Endodermal cell (in vitro differentiated cells): Measurements from ENCODE around the gene WNK4. TPM values are rescaled to one million over a fixed set of nuclear protein-coding genes. Genes with fewer than 3 reads are reported as not detected.

Experiments used
- DNase-seq: peaks from one replicate; pipeline ENCODE4 v3.0.0-alpha.2; 2017
- H3K27ac ChIP-seq: 2 replicates; pipeline ENCODE4 v1.5.1; 2013; ENCODE audit warnings: mild to moderate bottlenecking, low read depth, low read length, moderate library complexity
- H3K27me3 ChIP-seq: 2 replicates; pipeline ENCODE4 v1.6.1; 2013; ENCODE audit warnings: mild to moderate bottlenecking, low read length, moderate library complexity; ENCODE audit not compliant: insufficient read depth, control insufficient read depth, poor library complexity, severe bottlenecking
- H3K36me3 ChIP-seq: 2 replicates; pipeline ENCODE4 v1.7.0; 2013; ENCODE audit warnings: mild to moderate bottlenecking, low read length, moderate library complexity; ENCODE audit not compliant: control insufficient read depth, insufficient read depth
- H3K4me1 ChIP-seq: one replicate; pipeline ENCODE4 v1.7.0; 2013; ENCODE audit warnings: low read length; ENCODE audit not compliant: control insufficient read depth, insufficient read depth
- H3K4me3 ChIP-seq: 2 replicates; pipeline ENCODE4 v1.5.1; 2013; ENCODE audit warnings: mild to moderate bottlenecking, low read length, moderate library complexity
- H3K9ac ChIP-seq: 2 replicates; pipeline ENCODE4 v1.6.1; 2013; ENCODE audit warnings: mild to moderate bottlenecking, low read length, moderate library complexity; ENCODE audit not compliant: poor library complexity, severe bottlenecking; ENCODE audit errors: extremely low read depth
- H3K9me3 ChIP-seq: 2 replicates; pipeline ENCODE4 v1.6.1; 2013; ENCODE audit warnings: mild to moderate bottlenecking, low read length, moderate library complexity; ENCODE audit not compliant: control insufficient read depth
- H3K27ac Mint-ChIP-seq: 2 replicates; pipeline ENCODE4 v1.8.0; 2020; ENCODE audit warnings: mixed read lengths
- H3K27me3 Mint-ChIP-seq: 2 replicates; pipeline ENCODE4 v1.8.0; 2021; ENCODE audit warnings: mild to moderate bottlenecking, mixed read lengths; ENCODE audit not compliant: insufficient read depth
- H3K36me3 Mint-ChIP-seq: 2 replicates; pipeline ENCODE4 v1.8.0; 2020; ENCODE audit warnings: low read depth, mixed read lengths
- H3K4me1 Mint-ChIP-seq: 2 replicates; pipeline ENCODE4 v1.8.0; 2020; ENCODE audit warnings: mixed read lengths
- H3K4me3 Mint-ChIP-seq: 2 replicates; pipeline ENCODE4 v1.8.0; 2020; ENCODE audit warnings: mild to moderate bottlenecking, moderate library complexity, mixed read lengths
- H3K9me3 Mint-ChIP-seq: 2 replicates; pipeline ENCODE4 v1.8.0; 2020; ENCODE audit warnings: mild to moderate bottlenecking, mixed read lengths
- CTCF ChIP-seq: fragments of 200-600 bp; sonication (generic); conservative IDR thresholded peaks from 2 replicates; pipeline ENCODE4 v1.5.0; 2021; ENCODE audit warnings: antibody characterized with exemption, mild to moderate bottlenecking
- WGBS, 2 experiments: methylation state at CpG; one replicate each; pipeline versions ENCODE4 v1.1.5 to v1.1.7; 2013; ENCODE audit warnings: missing lambda C conversion rate in 2 of 2, mixed read lengths in 1 of 2; ENCODE audit not compliant: insufficient coverage in 1 of 2, insufficient read length in 1 of 2; 5-methylcytosine and 5-hydroxymethylcytosine counted together
- total RNA-seq, 2 donors: library from RNA; stranded (reverse); fragmentation: NEBNext Ultra II Directional in 1 of 2; extraction: Animal tissue kit (Norgen Biotek cat#: 25700) in 1 of 2; gene quantifications; 2 replicates in 1 of 2; 3 replicates in 1 of 2; pipeline ENCODE4 v1.2.1, GENCODE V29; 2021

The WNK4 gene
- total RNA-seq, 2 donors from 2014 or later = 2.1 to 3.3 TPM

DNA sequence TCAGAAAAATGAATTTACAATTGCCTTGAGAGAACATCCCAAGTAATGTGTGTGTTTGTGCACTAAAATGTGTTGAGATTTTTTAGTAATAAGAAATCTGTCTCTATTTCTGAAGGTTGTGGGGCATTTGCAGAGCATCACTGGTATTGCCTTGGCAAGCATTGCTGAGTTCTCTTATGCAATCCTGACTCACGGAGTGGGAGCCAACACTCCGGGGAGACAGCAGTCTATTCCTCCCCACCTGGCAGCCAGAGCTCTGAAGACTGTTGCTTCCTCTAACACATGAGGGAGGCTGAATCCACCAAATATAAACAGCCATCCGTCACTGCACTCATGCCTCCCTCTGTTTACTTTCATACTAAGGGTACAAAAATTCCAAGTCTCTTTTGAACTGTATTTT is 28.8 kb downstream of the WNK4 start:
- 91 to 100% methylated on average over 3 of the region's 3 CpGs for WGBS, 2 experiments
- peaks cover 37% of the 10 kb centered on the region for H3K36me3 Mint-ChIP-seq
- no peaks in the 10 kb centered on the region for H3K4me1 ChIP-seq
- no peaks in the 10 kb centered on the region for H3K27me3 Mint-ChIP-seq
- DNase-seq = no peak
- no peak overlapping the region for H3K4me3 Mint-ChIP-seq
- H3K27ac ChIP-seq = no peak overlapping the region
- no peaks in the 10 kb centered on the region for H3K9me3 Mint-ChIP-seq
- H3K9me3 ChIP-seq = no peaks in the 10 kb centered on the region
- H3K27me3 ChIP-seq = no peaks in the 10 kb centered on the region
- H3K4me1 Mint-ChIP-seq = no peaks in the 10 kb centered on the region
- no peak overlapping the region for H3K4me3 ChIP-seq
- H3K27ac Mint-ChIP-seq = no peak overlapping the region
- TF ChIP-seq CTCF = no peak
- H3K9ac ChIP-seq = no peak overlapping the region
- H3K36me3 ChIP-seq = peaks cover 41% of the 10 kb centered on the region

DNA sequence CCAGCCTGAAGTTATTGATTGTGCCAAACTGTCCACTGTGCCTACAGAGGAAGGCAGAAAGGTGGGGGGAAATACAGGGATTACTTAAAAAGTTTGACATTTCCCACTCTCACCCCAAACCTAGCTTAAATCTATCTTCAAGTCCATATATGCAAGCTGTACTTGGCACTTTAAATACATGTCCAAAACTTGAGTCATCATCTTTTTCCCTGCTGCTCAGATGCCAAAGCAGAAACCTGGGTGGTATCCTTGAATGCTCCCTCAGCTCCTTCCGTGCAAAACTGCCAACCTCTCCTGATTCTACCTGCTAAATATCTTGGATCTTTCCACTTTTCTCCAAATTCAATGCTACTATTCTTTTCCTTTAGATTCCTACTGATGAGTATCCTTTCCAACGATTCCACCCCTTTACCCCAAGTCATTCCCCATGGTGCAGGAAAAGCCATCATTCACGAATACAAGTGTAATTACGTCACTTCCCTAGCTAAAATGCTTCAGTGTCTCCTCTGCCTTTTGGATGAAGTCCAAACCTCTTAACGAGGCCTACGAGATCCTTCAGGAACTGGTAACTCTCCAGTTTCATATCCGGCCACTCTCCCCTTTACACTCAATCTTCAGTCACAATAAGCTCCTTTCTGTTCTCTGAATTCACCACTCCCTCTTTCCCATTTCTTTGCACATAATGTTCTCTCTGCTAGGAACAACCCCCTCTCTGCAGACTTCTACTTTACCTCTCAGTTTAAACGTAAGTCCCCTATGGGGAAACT is 34.4 kb downstream of the WNK4 start:
- H3K36me3 Mint-ChIP-seq = peaks cover 70% of the 10 kb centered on the region
- H3K4me3 Mint-ChIP-seq = no peak overlapping the region
- TF ChIP-seq CTCF = no peak
- H3K9ac ChIP-seq = no peak overlapping the region
- no peaks in the 10 kb centered on the region for H3K9me3 Mint-ChIP-seq
- no peaks in the 10 kb centered on the region for H3K4me1 Mint-ChIP-seq
- H3K27ac Mint-ChIP-seq = no peak overlapping the region
- 93 to 96% methylated on average over 8 of the region's 8 CpGs for WGBS, 2 experiments
- no peaks in the 10 kb centered on the region for H3K27me3 Mint-ChIP-seq
- no peaks in the 10 kb centered on the region for H3K4me1 ChIP-seq
- no peaks in the 10 kb centered on the region for H3K27me3 ChIP-seq
- H3K9me3 ChIP-seq = no peaks in the 10 kb centered on the region
- H3K4me3 ChIP-seq = no peak overlapping the region
- DNase-seq = no peak
- peaks cover 83% of the 10 kb centered on the region for H3K36me3 ChIP-seq
- no peak overlapping the region for H3K27ac ChIP-seq

DNA sequence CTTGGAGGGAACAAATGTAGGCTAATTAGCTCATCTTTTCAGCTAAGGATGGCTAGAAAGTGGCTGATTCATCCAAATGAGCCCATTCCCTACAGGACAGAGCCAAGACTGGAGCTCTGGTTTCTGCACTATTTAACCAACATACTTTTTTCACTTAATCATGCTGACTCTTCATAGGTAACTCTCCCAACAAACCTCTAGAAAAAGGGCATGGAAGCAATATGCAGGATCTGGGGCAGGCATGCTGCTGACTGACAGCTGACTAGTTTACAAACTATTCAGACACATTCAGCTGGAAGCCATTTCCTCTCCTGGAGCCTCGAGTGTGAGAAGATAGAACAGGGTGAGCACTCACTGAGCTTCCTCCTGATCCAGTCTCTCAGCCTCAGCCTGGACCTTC is 37.5 kb downstream of the WNK4 start:
- DNase-seq = no peak
- H3K4me3 ChIP-seq = no peak overlapping the region
- no peak for TF ChIP-seq CTCF
- Mint-ChIP-seq H3K4me3 (no peak overlapping the region), H3K4me1 (peaks cover 2% of the 10 kb centered on the region), H3K27me3 (no peaks in the 10 kb centered on the region), H3K27ac (no peak overlapping the region), H3K36me3 (peaks cover 65% of the 10 kb centered on the region), H3K9me3 (no peaks in the 10 kb centered on the region)
- no peak overlapping the region for H3K27ac ChIP-seq
- no peaks in the 10 kb centered on the region for H3K4me1 ChIP-seq
- H3K27me3 ChIP-seq = no peaks in the 10 kb centered on the region
- peaks cover 71% of the 10 kb centered on the region for H3K36me3 ChIP-seq
- H3K9me3 ChIP-seq = no peaks in the 10 kb centered on the region
- WGBS, 2 experiments = 88 to 100% methylated on average over 1 of the region's 1 CpG
- H3K9ac ChIP-seq = no peak overlapping the region
